Epidermal melanocyte (primary cell): ENCODE results near the gene POU6F2.

ENCODE experiments used
- DNase-seq: peaks from one replicate; pipeline ENCODE4 v3.0.0; 2011; ENCODE audit warnings: low spot score; ENCODE audit not compliant: insufficient read length

The POU6F2 gene

GRCh38 chr7:39062811-39063210 is 85.1 kb downstream of the POU6F2 start:
- DNase-seq, result no peak

DNA sequence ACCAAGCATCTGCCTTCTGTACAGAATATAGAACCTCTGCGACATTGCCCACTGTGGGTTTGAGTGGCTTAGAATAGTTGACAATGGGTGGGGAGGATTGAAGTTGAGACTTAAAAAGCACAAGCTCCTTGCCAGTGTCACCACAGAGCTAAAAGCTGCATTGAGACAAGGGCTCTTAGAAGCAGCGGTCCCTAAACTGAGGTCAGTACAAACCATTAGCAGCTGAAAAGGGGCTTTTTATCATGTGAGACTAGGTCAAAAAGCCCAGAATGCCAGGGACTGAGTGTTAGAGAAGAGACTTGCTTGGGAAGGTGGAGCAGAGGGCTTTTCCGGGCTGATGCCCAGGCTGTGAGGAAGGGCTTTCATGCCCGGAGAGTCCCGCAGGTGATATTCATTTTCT is 91.3 kb downstream of the POU6F2 start:
- no peak for DNase-seq

DNA sequence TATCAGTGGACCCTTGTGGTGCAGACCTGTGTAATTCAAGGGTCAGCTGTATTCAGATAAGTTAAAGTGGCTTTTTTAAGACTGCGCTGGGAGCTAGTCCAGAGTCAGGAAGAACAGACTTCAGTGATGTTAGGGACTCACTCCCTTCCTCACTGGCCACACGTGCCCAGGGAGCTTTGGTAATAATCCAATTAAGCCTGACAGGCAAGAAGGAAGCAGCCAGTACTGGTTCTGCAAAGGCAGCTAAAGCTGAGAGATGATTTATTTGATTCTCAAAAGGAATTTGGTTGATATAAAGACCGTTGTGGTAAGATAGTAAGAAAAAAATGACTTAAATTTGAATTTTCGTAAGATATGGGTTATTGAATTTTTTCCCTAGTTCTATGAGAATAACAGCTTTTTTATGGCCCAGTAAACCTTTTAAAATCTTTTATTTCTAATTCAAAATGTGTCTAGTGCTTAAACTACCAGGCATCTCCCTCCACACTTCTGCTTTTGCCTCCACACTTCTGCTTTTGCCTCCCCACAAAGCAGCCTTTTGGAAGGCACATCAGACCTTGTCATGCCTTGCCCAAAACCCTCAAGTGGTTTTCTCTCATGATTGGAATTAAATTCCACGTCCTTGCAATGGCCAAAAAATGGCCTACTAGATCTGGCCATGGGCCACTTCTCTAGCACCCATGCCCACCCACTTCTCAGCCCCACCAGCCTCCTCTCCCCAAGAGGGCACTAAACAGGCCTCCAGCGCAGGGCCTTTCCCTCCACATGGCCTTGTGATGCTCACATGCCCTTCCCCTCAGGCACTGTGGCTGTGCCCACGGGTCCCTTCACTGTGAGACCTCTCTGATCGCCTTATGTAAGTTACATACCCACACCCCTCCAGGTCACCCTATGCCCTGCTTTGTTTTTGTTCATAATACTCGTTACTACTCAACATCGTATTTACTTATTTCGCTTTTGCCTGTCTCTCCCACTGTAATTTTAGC is 92.5 kb downstream of the POU6F2 start:
- DNase-seq, result no peak

DNA sequence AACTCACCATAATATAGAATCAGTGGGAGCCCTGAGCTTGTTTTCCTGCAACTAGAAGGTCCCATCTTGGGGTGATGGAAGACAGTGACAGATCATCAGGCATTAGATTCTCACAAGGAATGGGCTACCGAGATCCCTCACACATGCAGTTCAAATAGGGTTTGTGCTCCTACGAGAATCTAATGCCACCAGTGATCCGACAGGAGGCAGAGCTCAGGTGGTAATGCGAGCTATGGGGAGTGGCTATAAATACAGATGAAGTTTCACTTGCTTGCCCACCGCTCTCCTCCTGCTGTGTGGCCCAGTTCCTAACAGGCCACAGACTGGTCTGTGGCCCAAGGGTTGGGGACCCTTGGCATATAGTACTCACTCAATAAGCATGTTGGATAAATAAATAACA is 93.4 kb downstream of the POU6F2 start:
- DNase-seq, result no peak

- no peak for DNase-seq
These were observed 95.7 kb downstream of the POU6F2 start for GRCh38 chr7:39073432-39073831.

DNA sequence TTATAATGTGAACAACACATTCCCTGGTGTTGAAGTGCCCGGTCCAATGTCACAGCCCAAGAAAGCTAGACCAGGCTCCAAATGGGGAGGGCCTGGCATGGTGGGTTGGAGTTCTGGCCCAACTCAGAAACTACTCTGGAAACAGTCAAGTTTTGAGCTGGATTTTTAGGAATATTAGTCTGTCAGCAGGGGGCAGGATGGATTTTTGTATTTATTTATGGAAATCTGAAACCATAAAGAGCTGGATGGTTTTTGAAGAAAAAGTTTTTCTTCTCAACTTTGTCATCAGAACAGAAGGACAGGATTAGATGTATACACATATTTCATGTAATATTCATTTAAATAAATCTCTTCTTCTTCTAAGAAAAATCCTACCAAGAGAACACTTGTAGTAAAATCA is 97.5 kb downstream of the POU6F2 start:
- DNase-seq, result no peak

- DNase-seq, result no peak
These were observed 106.1 kb downstream of the POU6F2 start for GRCh38 chr7:39083781-39084180.

GRCh38 chr7:39084349-39084748 is 106.6 kb downstream of the POU6F2 start:
- no peak for DNase-seq

DNA sequence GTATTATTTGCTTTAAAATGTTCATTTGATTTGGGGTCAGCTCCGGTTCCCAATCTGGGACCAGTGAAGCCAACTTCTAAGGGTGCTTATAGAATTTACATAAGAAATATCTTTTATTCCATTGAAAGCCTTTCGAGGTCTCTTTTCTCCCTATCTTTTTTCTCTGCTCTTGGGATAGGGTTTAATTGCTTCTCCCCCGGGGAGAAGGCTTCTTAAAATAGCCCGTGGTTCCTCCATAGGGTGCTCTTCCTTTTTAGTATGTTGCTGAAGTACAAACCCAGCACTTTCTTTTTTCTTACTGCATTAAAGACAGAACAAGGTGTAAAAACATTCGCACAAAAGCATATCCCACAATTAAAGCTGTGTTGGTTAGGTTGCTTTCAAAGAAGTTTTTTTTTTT is 107.5 kb downstream of the POU6F2 start:
- DNase-seq, result no peak

- no peak for DNase-seq
These were observed 107.9 kb downstream of the POU6F2 start for GRCh38 chr7:39085590-39086049.

DNA sequence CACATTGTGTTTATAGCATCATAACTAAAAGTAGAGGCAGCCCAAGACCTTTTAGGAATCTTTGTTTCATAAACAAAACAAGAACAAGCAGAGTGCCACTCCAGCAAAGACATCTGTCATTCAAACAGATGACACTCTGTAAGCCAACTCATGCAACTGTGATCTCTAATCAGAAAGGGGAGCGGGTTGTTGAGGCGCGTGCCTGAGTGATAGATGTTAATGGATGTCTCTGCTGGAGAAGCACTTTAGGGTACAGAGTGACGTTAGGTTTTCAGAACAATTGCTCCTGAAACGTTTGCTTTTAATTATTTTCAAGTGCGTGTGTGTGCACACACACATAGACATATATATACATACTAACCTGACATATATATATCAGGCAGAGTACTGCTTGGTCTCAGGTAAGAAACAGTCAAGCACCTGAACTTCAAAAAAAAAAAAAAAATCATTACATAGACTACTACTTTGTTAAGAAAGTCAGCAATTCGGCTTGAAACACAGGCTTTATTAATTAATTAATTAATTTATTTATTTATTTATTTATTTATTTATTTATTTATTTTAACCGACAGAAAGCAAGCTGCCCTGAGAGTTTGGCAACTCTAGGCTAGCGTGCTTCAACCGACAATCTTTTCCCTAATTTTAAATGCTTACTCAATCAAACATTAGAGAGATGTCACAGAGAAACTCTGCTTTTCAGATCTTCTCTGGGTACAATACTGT is 109.1 kb downstream of the POU6F2 start:
- no peak for DNase-seq

- DNase-seq, result no peak
These were observed 111.3 kb downstream of the POU6F2 start for GRCh38 chr7:39088730-39089593.

DNA sequence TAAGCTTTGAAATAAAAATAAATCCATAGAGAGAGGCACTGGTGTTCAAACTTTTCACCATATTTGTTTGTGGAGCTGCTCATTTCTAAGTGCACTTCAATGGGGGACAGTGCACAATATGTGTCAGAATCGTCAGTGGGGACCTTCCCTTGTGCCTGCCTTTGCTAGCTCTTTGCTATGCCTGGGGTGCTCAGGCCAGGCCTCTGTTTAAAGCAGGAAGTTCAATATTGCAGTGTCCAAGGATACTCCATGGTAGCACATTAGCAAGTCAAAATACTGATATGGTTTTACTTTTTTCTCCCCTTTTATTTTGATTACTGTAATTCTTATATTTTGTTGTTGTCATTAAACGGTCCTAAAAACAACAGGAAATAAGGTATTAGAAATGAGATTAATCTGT is 113.4 kb downstream of the POU6F2 start:
- no peak for DNase-seq

GRCh38 chr7:39091774-39092173 is 114.1 kb downstream of the POU6F2 start:
- no peak for DNase-seq

- no peak for DNase-seq
These were observed 117.0 kb downstream of the POU6F2 start for GRCh38 chr7:39094731-39095130.

- no peak for DNase-seq
These were observed 118.3 kb downstream of the POU6F2 start for GRCh38 chr7:39095875-39096619.

GRCh38 chr7:39098506-39098905 is 120.8 kb downstream of the POU6F2 start:
- DNase-seq, result no peak

- no peak for DNase-seq
These were observed 121.4 kb downstream of the POU6F2 start for GRCh38 chr7:39099146-39099545.

- DNase-seq, result no peak
These were observed 122.6 kb downstream of the POU6F2 start for GRCh38 chr7:39100270-39100669.

DNA sequence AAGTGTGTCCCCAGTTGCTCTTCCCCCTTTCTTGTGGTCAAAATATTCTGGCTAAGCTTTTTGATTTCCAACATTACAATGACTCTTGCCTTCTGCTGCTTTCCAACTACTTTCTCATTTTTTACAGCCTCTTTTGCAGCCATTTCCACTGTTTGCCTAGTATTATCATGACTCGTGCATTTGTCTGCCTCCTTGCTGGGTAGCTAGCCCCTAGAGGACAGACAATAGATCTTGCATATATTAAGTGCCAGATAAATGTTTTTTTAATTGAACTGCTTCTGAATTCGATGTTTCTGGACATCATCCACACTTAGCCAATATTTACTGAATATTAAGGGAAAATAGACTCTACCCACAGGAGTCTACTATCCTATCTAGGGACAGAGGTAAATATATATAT is 124.5 kb downstream of the POU6F2 start:
- DNase-seq, result no peak

DNA sequence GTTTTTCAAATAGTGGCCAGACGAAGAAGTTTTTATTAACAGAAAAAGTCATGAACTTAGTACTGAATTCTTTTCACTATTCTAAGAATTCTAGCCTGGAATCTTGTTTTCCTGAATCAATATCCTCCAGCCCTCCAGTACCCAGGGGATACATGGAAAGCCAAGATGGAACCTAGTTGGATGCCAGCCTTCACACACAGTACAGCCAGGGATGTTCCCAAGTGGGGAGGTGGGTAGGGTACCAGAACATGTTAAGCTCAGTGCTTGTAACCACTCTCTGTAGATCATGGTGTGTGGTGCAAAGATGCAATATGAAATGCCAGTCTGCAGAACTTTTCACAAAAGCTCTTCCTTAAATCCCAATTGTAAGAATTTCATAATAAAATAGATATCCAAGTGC is 128.0 kb downstream of the POU6F2 start:
- no peak for DNase-seq
